ENCODE measurements around the gene CEP97.
"Not testable (repeated sequence)": the region's sequence is repeated elsewhere in the genome, so short reads cannot be mapped to it uniquely, and the experiment has no call there.

Gene CEP97

GRCh38 chr3:101690972-101691371 lies 33.4 kb upstream of the CEP97 start:
- TF ChIP-seq ARNTL (CRISPR knock-in tag; IDR thresholded peaks at IDR 0.05; ENCODE audit: borderline replicate concordance, low read depth) (no peak), ISL1 (CRISPR knock-in tag; IDR thresholded peaks at IDR 0.05) (no peak), OSR1 (CRISPR knock-in tag; IDR thresholded peaks at IDR 0.05) (no peak), ZNF70 (CRISPR knock-in tag; IDR thresholded peaks at IDR 0.05) (no peak), TOX (CRISPR knock-in tag; IDR thresholded peaks at IDR 0.05; ENCODE audit: borderline replicate concordance) (no peak), TCF4 (CRISPR knock-in tag; IDR thresholded peaks at IDR 0.05; ENCODE audit: borderline replicate concordance) (no peak), SNAI2 (CRISPR knock-in tag; IDR thresholded peaks at IDR 0.05) (no peak), ZC3H10 (CRISPR knock-in tag; IDR thresholded peaks at IDR 0.05) (no peak), ZFP3 (CRISPR knock-in tag; IDR thresholded peaks at IDR 0.05) (no peak)
- TF ChIP-seq, protein P1, sequence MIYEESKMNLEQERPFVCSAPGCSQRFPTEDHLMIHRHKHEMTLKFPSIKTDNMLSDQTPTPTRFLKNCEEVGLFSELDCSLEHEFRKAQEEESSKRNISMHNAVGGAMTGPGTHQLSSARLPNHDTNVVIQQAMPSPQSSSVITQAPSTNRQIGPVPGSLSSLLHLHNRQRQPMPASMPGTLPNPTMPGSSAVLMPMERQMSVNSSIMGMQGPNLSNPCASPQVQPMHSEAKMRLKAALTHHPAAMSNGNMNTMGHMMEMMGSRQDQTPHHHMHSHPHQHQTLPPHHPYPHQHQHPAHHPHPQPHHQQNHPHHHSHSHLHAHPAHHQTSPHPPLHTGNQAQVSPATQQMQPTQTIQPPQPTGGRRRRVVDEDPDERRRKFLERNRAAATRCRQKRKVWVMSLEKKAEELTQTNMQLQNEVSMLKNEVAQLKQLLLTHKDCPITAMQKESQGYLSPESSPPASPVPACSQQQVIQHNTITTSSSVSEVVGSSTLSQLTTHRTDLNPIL (CRISPR knock-in tag; IDR thresholded peaks at IDR 0.05; ENCODE audit: low read depth): no peak
- TF ChIP-seq, protein P2, sequence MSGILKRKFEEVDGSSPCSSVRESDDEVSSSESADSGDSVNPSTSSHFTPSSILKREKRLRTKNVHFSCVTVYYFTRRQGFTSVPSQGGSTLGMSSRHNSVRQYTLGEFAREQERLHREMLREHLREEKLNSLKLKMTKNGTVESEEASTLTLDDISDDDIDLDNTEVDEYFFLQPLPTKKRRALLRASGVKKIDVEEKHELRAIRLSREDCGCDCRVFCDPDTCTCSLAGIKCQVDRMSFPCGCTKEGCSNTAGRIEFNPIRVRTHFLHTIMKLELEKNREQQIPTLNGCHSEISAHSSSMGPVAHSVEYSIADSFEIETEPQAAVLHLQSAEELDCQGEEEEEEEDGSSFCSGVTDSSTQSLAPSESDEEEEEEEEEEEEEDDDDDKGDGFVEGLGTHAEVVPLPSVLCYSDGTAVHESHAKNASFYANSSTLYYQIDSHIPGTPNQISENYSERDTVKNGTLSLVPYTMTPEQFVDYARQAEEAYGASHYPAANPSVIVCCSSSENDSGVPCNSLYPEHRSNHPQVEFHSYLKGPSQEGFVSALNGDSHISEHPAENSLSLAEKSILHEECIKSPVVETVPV (CRISPR knock-in tag; IDR thresholded peaks at IDR 0.05): no peak
- ATAC-seq: no peak

DNA sequence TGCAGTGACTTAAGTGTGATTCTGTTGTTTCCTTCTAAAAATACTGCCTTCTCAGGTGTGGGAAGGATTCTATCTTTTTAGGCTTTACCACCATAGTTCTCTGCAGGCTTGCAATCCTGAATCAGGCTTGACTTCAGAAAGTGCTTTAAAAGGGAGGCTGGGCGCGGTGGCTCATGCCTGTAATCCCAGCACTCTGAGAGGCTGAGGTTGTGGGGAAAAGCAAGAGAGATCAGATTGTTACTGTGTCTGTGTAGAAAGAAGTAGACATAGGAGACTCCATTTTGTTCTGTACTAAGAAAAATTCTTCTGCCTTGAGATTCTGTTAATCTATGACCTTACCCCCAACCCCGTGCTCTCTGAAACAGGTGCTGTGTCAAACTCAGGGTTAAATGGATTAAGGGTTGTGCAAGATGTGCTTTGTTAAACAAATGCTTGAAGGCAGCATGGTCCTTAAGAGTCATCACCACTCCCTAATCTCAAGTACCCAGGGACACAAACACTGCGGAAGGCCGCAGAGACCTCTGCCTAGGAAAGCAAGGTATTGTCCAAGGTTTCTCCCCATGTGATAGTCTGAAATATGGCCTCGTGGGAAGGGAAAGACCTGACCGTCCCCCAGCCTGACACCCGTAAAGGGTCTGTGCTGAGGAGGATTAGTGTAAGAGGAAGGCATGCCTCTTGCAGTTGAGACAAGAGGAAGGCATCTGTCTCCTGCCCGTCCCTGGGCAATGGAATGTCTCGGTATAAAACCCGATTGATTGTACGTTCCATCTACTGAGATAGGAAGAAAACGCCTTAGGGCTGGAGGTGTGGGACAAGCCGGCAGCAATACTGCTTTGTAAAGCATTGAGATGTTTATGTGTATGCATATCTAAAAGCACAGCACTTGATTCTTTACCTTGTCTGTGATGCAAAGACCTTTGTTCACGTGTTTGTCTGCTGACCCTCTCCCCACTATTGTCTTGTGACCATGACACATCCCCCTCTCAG lies 32.4 kb upstream of the CEP97 start:
- ATAC-seq: not testable (repeated sequence)

DNA sequence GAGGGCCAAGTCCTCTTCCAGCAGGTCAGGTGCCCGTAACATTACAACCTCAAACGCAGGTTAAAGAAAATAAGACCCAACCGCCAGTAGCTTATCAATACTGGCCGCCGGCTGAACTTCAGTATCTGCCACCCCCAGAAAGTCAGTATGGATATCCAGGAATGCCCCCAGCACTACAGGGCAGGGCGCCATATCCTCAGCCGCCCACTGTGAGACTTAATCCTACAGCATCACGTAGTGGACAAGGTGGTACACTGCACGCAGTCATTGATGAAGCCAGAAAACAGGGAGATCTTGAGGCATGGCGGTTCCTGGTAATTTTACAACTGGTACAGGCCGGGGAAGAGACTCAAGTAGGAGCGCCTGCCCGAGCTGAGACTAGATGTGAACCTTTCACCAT lies 30.9 kb upstream of the CEP97 start:
- peak; percentile 87 for ATAC-seq

GRCh38 chr3:101694836-101695235 lies 29.6 kb upstream of the CEP97 start:
- not testable (repeated sequence) for ATAC-seq

DNA sequence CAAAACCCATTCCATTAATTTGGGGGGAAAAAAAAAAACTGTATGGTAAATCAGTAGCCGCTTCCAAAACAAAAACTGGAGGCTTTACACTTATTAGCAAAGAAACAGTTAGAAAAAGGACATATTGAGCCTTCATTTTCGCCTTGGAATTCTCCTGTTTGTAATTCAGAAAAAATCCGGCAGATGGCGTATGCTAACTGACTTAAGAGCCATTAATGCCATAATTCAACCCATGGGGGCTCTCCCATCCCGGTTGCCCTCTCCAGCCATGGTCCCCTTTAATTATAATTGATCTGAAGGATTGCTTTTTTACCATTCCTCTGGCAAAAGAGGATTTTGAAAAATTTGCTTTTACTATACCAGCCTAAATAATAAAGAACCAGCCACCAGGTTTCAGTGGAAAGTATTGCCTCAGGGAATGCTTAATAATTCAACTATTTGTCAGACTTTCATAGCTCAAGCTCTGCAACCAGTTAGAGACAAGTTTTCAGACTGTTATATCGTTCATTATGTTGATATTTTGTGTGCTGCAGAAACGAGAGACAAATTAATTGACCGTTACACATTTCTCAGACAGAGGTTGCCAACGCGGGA lies 28.5 kb upstream of the CEP97 start:
- ATAC-seq: peak; percentile 53; the same call in 2 of the 3 replicates
- no peak for TF ChIP-seq OSR1 (CRISPR knock-in tag; IDR thresholded peaks at IDR 0.05)
- TF ChIP-seq GLIS3 (CRISPR knock-in tag; IDR thresholded peaks at IDR 0.05): no peak

DNA sequence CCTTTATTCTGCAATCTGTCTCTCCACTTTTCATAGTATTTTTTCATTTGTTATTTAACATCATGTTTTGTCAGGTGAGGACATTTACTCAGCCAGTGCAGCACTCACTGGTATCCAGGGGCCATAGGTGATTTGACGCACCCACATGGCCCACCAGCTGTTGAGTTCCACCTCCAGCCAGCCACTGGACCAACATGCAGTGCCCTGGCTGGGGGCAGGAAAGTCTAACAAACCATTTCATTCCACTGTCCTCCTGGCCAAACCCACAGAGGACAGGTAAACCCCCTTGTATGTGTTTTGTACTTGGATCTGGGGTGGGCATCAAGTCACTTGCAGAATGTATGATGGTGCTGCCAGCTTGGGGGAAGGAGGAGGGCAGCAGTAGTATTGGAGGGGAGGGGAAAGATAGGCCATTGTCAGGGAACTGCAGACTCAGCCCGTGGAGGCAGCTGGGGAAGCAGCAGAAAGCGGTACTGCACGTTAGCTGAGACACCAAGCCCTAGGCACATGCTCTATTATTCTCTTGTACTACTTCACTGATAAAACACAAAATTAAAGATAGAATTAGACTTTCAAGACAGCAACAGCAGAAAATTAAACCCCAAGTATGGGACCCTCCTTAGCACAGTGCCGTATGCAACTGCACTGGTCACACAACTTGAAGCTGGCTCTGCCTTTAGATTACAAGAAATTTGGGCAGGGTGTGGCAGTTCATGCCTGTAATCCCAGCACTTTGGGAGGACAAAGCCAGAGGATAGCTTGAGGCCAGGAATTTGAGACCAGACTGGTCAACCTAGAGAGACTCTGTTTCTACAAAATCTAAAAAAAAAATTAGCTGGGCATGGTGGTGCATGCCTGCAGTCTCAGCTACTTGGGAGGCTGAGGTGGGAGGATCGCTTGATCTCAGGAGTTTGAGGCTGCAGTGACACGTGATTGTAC lies 22.4 kb upstream of the CEP97 start:
- no peak for ATAC-seq
- no peak for TF ChIP-seq SNAI2 (CRISPR knock-in tag; IDR thresholded peaks at IDR 0.05)
- TF ChIP-seq OSR1 (CRISPR knock-in tag; IDR thresholded peaks at IDR 0.05): no peak
- no peak for TF ChIP-seq TOX (CRISPR knock-in tag; IDR thresholded peaks at IDR 0.05; ENCODE audit: borderline replicate concordance)
- no peak for TF ChIP-seq RARB (CRISPR knock-in tag; IDR thresholded peaks at IDR 0.05)
- TF ChIP-seq CSDC2 (CRISPR knock-in tag; IDR thresholded peaks at IDR 0.05): no peak
- TF ChIP-seq GLIS3 (CRISPR knock-in tag; IDR thresholded peaks at IDR 0.05): no peak
- no peak for TF ChIP-seq ZFP3 (CRISPR knock-in tag; IDR thresholded peaks at IDR 0.05)
- no peak for TF ChIP-seq ESRRG (CRISPR knock-in tag; IDR thresholded peaks at IDR 0.05)
- TF ChIP-seq, protein P1 (CRISPR knock-in tag; IDR thresholded peaks at IDR 0.05; ENCODE audit: low read depth): no peak
- TF ChIP-seq ZFP30 (CRISPR knock-in tag; IDR thresholded peaks at IDR 0.05): no peak
- no peak for TF ChIP-seq TCF4 (CRISPR knock-in tag; IDR thresholded peaks at IDR 0.05; ENCODE audit: borderline replicate concordance)
- TF ChIP-seq ISL1 (CRISPR knock-in tag; IDR thresholded peaks at IDR 0.05): no peak
